GM23338 (cell line): Measurements from ENCODE around the gene PFKFB2. TPM values are rescaled to one million over a fixed set of nuclear protein-coding genes. Genes with fewer than 3 reads are reported as not detected.
A peak's percentile ranks its signal among the peaks of the same experiment; 100 is the strongest.

Source experiments
- ATAC-seq: fragments of 200-7000 bp; cut with Tn5 transposase; 3 replicates; pipeline ENCODE4 v1.9.1; 2020
- DNase-seq: peaks from one replicate; pipeline ENCODE4 v3.0.0-alpha.2; 2015; ENCODE audit warnings: low spot score
- H2AFZ ChIP-seq: fragments of 200-600 bp; sonication (generic); 2 replicates; pipeline ENCODE4 v1.8.0; 2016; ENCODE audit warnings: antibody characterized with exemption, mild to moderate bottlenecking, moderate library complexity
- H3F3A ChIP-seq: fragments of 200-600 bp; sonication (generic); replicated peaks from 2 replicates; pipeline ENCODE4 v1.8.0; 2017; ENCODE audit warnings: antibody characterized with exemption, mixed run types, low read depth
- H3K27ac ChIP-seq: fragments of 200-600 bp; sonication (generic); 2 replicates; pipeline ENCODE4 v1.6.1; 2016; ENCODE audit warnings: low read depth
- H3K27me3 ChIP-seq: fragments of 200-600 bp; sonication (generic); 2 replicates; pipeline ENCODE4 v1.8.0; 2016; ENCODE audit warnings: mild to moderate bottlenecking, mixed run types, moderate library complexity; ENCODE audit not compliant: insufficient read depth
- H3K36me3 ChIP-seq: fragments of 200-600 bp; sonication (generic); 2 replicates; pipeline ENCODE4 v1.8.0; 2016; ENCODE audit warnings: mild to moderate bottlenecking; ENCODE audit not compliant: insufficient read depth
- H3K4me1 ChIP-seq: fragments of 200-600 bp; sonication (generic); 2 replicates; pipeline ENCODE4 v1.8.0; 2016; ENCODE audit warnings: mild to moderate bottlenecking, moderate library complexity; ENCODE audit not compliant: insufficient read depth
- H3K4me2 ChIP-seq: fragments of 200-600 bp; sonication (generic); 2 replicates; pipeline ENCODE4 v1.7.1; 2017; ENCODE audit warnings: mixed run types
- H3K4me3 ChIP-seq: fragments of 200-600 bp; sonication (generic); 2 replicates; pipeline ENCODE4 v1.6.1; 2016; ENCODE audit warnings: mixed run types
- H3K79me2 ChIP-seq: fragments of 200-600 bp; sonication (generic); replicated peaks from 2 replicates; pipeline ENCODE4 v1.8.0; 2017; ENCODE audit warnings: mild to moderate bottlenecking; ENCODE audit not compliant: insufficient read depth
- H3K9me2 ChIP-seq: fragments of 200-600 bp; sonication (generic); 2 replicates; pipeline ENCODE4 v1.8.0; 2017; ENCODE audit not compliant: insufficient read depth
- H4K20me1 ChIP-seq: fragments of 200-600 bp; sonication (generic); replicated peaks from 2 replicates; pipeline ENCODE4 v1.8.0; 2017; ENCODE audit warnings: mild to moderate bottlenecking; ENCODE audit not compliant: insufficient read depth
- H3K27ac Mint-ChIP-seq: 2 replicates; pipeline ENCODE4 v1.8.0; 2020; ENCODE audit warnings: inconsistent platforms, mild to moderate bottlenecking, moderate library complexity, mixed read lengths
- H3K27me3 Mint-ChIP-seq: 3 replicates; pipeline ENCODE4 v1.8.0; 2022; ENCODE audit warnings: low read depth, mild to moderate bottlenecking, moderate library complexity, mixed read lengths, inconsistent platforms; ENCODE audit not compliant: insufficient read depth, poor library complexity
- H3K36me3 Mint-ChIP-seq: 3 replicates; pipeline ENCODE4 v1.8.0; 2021; ENCODE audit warnings: low read depth, mild to moderate bottlenecking, inconsistent platforms, moderate library complexity, mixed read lengths
- H3K4me1 Mint-ChIP-seq: 3 replicates; pipeline ENCODE4 v1.8.0; 2020; ENCODE audit warnings: mild to moderate bottlenecking, inconsistent platforms, mixed read lengths
- H3K4me3 Mint-ChIP-seq: 3 replicates; pipeline ENCODE4 v1.8.0; 2021; ENCODE audit warnings: moderate library complexity, mild to moderate bottlenecking, inconsistent platforms, mixed read lengths
- H3K9me3 Mint-ChIP-seq: 3 replicates; pipeline ENCODE4 v1.8.0; 2020; ENCODE audit warnings: moderate library complexity, mild to moderate bottlenecking, inconsistent platforms, mixed read lengths
- CREB1 ChIP-seq: fragments of 250-450 bp; sonication (Bioruptor Pico); IDR thresholded peaks from 2 replicates; pipeline ENCODE4 v1.5.0; 2020; ENCODE audit warnings: low read depth, mild to moderate bottlenecking, moderate library complexity
- CTCF ChIP-seq, 2 experiments: fragments of 200-600 bp in 1 of 2; sonication (generic) in 1 of 2; conservative IDR thresholded peaks; 2 replicates each; pipeline versions ENCODE4 v1.5.1 to v1.6.1; 2016 to 2017; ENCODE audit warnings: antibody characterized with exemption in 2 of 2, low read depth in 2 of 2, mild to moderate bottlenecking in 2 of 2, moderate library complexity in 1 of 2
- ETS1 ChIP-seq: IDR thresholded peaks from 2 replicates; pipeline ENCODE4 v1.6.1; 2016; ENCODE audit warnings: antibody characterized with exemption
- EZH2 ChIP-seq: fragments of 200-600 bp; sonication (generic); IDR thresholded peaks from one replicate; pipeline ENCODE4 v1.8.0; 2017; ENCODE audit warnings: antibody characterized with exemption, mild to moderate bottlenecking, low read depth; ENCODE audit not compliant: unreplicated experiment
- JUNB ChIP-seq: IDR thresholded peaks from one replicate; pipeline ENCODE4 v1.6.1; 2016; ENCODE audit warnings: antibody characterized with exemption; ENCODE audit not compliant: unreplicated experiment
- NANOG ChIP-seq: IDR thresholded peaks from 2 replicates; pipeline ENCODE4 v1.6.1; 2016; ENCODE audit warnings: antibody characterized with exemption, borderline replicate concordance
- POLR2AphosphoS5 ChIP-seq: IDR thresholded peaks from 2 replicates; pipeline ENCODE4 v1.6.1; 2016; ENCODE audit warnings: antibody characterized with exemption, low read depth
- REST ChIP-seq: IDR thresholded peaks from one replicate; pipeline ENCODE4 v1.6.1; 2018; ENCODE audit warnings: antibody characterized with exemption; ENCODE audit not compliant: unreplicated experiment
- ZNF114 ChIP-seq: fragments of 250-450 bp; sonication (Bioruptor Pico); IDR thresholded peaks from 2 replicates; pipeline ENCODE4 v1.5.0; 2020; ENCODE audit warnings: mild to moderate bottlenecking, moderate library complexity
- ZNF331 ChIP-seq: fragments of 250-450 bp; sonication (Bioruptor Pico); IDR thresholded peaks from 2 replicates; pipeline ENCODE4 v1.5.0; 2020; ENCODE audit warnings: low read depth, mild to moderate bottlenecking, moderate library complexity
- polyA plus RNA-seq: library from polyadenylated mRNA; unstranded; fragments of >200 nt; fragmentation: Nextera tagmentation; extraction: Ambion mirVana; gene quantifications from 2 replicates; pipeline ENCODE4 v1.2.1, GENCODE V29; 2016
- total RNA-seq: library from RNA; depleted of rRNA; stranded (reverse); fragments of >200 nt; shearing (Covaris generic); gene quantifications from 2 replicates; pipeline ENCODE4 v1.2.3, GENCODE V29; 2014

Gene PFKFB2
- total and polyA plus RNA-seq, 2 experiments from 2014 or later, result 4.9 to 14.8 TPM

GRCh38 chr1:207051191-207051943, 1.7 kb upstream of the PFKFB2 start, which contains the start of gene YOD1:
Gene YOD1, minus strand, starts transcription at chr1:207051208. Its CDS starts 178 bp downstream, at chr1:207051030.
- H3K36me3 ChIP-seq, result peaks cover 9% of the 10 kb centered on the region; the same call in 1 of the 2 replicates
- ATAC-seq (no peak), DNase-seq (peak; percentile 33)
- TF ChIP-seq JUNB, result no peak
- no peak for TF ChIP-seq ZNF331
- TF ChIP-seq REST, result no peak
- TF ChIP-seq CTCF (conservative IDR thresholded peaks at IDR 0.05; ENCODE audit: low read depth in 2 of 2), result no peak
- TF ChIP-seq ETS1, result no peak
- no peak for TF ChIP-seq POLR2AphosphoS5
- TF ChIP-seq NANOG, result no peak
- no peak for TF ChIP-seq ZNF114 (CRISPR knock-in tag)
- no peak for TF ChIP-seq EZH2
- no peak for TF ChIP-seq CREB1 (CRISPR knock-in tag)
- H3K4me2 ChIP-seq, result peak within 1 kb of the TSS; percentile 80
- Mint-ChIP-seq H3K9me3 (no peaks in the 10 kb centered on the region; the same call in 2 of the 3 replicates), H3K27ac (peak within 1 kb of the TSS; percentile 99), H3K4me3 (peak within 1 kb of the TSS; percentile 99), H3K4me1 (peaks cover 39% of the 10 kb centered on the region), H3K36me3 (peaks cover 28% of the 10 kb centered on the region), H3K27me3 (peaks cover 5% of the 10 kb centered on the region)
- H3K27ac ChIP-seq, result peak within 1 kb of the TSS; percentile 95
- no peaks in the 10 kb centered on the region for H3K9me2 ChIP-seq
- H3K79me2 ChIP-seq, result peaks cover 42% of the 10 kb centered on the region
- H4K20me1 ChIP-seq, result peaks cover 6% of the 10 kb centered on the region; the same call in 1 of the 2 replicates
- H3K4me3 ChIP-seq, result peak within 1 kb of the TSS; percentile 72
- H2AFZ ChIP-seq, result peak within 1 kb of the TSS; percentile 83
- H3K27me3 ChIP-seq, result no peaks in the 10 kb centered on the region
- H3K4me1 ChIP-seq, result peaks cover 16% of the 10 kb centered on the region; the same call in 1 of the 2 replicates
- no peaks in the 10 kb centered on the region for H3F3A ChIP-seq
